AG04449 (cell line): ENCODE results near the gene TAF10.

Experiments
- CTCF ChIA-PET: fragments of 350-600 bp; formaldehyde crosslinking; extraction: SDS; loops from one replicate; lab custom pipeline; 2021; ENCODE audit warnings: antibody characterized with exemption; lab: Yijun Ruan, JAX
- POLR2A ChIA-PET: fragments of 400-600, 350-600 bp; formaldehyde crosslinking; extraction: SDS; loops from one replicate; lab custom pipeline; 2020; ENCODE audit warnings: antibody characterized with exemption, inconsistent platforms; lab: Yijun Ruan, JAX
- DNase-seq: peaks from one replicate; pipeline ENCODE4 v3.0.0-alpha.2; 2010; ENCODE audit warnings: low read depth, low spot score
- H3K4me3 ChIP-seq: 2 replicates; pipeline ENCODE4 v1.5.1; 2011; ENCODE audit warnings: low read depth, mild to moderate bottlenecking, control low read depth, low read length
- TF ChIP-seq, protein P1 (sequence below): IDR thresholded peaks from one replicate; pipeline ENCODE4 v1.5.1; 2011; ENCODE audit warnings: mild to moderate bottlenecking, moderate library complexity, low read length, control low read depth, inconsistent platforms; ENCODE audit not compliant: insufficient read depth; ENCODE audit errors: missing control alignments

Gene TAF10

DNA sequence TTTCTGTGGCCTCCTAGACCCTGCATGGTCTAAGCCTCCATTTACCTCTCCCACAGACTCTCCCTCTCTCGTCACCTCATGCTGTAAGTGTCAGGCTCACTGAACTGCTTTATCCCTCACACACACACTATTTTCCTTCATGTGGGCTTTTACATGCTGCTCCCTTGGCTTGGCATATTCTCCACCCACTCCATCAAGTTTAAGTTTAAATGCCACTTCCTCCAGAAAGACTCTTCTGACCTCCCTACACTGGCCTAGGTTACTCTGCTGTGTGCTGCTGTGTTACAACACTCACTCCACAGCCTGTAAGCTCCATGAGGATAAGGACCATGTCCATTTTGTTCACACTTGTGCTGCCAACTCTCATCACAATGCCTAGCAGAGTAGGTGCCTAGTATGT lies 41.1 kb upstream of the TAF10 start:
- ChIA-PET CTCF (interaction anchor here (1.6 to 2.0 kb wide), 4 partner anchors 15 to 122 kb away, joined by 3 to 6 read pairs (median 4); partner anchors contain the start of genes MRPL17 and TPP1), POLR2A (no interaction called here)
- DNase-seq: no peak
- TF ChIP-seq, protein P1, sequence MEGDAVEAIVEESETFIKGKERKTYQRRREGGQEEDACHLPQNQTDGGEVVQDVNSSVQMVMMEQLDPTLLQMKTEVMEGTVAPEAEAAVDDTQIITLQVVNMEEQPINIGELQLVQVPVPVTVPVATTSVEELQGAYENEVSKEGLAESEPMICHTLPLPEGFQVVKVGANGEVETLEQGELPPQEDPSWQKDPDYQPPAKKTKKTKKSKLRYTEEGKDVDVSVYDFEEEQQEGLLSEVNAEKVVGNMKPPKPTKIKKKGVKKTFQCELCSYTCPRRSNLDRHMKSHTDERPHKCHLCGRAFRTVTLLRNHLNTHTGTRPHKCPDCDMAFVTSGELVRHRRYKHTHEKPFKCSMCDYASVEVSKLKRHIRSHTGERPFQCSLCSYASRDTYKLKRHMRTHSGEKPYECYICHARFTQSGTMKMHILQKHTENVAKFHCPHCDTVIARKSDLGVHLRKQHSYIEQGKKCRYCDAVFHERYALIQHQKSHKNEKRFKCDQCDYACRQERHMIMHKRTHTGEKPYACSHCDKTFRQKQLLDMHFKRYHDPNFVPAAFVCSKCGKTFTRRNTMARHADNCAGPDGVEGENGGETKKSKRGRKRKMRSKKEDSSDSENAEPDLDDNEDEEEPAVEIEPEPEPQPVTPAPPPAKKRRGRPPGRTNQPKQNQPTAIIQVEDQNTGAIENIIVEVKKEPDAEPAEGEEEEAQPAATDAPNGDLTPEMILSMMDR: no peak
- H3K4me3 ChIP-seq: no peak overlapping the region

DNA sequence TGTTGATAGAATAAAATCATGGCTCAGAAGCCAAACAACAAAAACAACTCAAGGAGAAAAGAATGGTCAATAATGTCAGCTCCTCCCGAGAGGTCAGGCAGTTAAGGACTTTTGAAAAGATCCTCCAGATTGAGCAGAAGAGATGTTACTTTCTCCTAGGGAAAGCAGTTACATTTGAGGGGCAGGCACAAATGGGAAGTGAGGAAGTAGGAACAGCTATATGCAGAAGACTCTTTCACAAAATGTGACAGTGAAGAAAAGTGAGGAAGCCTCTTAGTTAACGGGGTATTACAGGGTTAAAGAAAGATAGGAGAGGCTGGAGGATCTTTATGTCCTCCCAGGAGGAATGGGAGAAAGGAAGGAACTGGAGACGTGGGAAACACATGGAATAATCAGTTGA lies 40.2 kb upstream of the TAF10 start:
- CTCF ChIA-PET: interaction anchor here (1.6 to 2.0 kb wide), 3 partner anchors 32 to 121 kb away, joined by 3 to 4 read pairs (median 4); partner anchors contain the start of genes MRPL17 and TPP1

DNA sequence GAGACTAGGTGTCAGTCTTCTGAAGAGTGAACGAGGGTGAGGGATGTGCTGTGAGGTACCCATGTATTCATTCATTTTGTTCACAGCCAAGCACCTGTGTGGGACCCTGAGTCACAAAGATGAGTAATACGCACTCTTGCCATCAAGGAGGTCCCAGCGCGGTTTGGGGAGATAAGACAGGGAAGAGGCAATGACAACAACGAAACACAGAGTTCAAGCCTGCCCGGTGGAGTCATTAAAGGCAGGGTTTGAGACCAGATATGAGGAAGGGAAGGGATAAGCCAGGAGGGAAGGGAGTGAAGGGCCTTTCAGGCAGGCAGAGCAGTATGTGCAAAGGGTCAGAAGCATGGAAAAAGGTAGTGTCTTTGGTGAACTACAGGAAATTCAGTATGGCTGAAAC lies 39.0 kb upstream of the TAF10 start:
- H3K4me3 ChIP-seq: no peak overlapping the region
- ChIA-PET POLR2A (no interaction called here), CTCF (no interaction called here)
- no peak for DNase-seq
- TF ChIP-seq, protein P1: no peak

More for the DNA sequence above, 40.2 kb upstream of the TAF10 start:
- POLR2A ChIA-PET: no interaction called here
- no peak for DNase-seq
- TF ChIP-seq, protein P1: no peak
- no peak overlapping the region for H3K4me3 ChIP-seq

DNA sequence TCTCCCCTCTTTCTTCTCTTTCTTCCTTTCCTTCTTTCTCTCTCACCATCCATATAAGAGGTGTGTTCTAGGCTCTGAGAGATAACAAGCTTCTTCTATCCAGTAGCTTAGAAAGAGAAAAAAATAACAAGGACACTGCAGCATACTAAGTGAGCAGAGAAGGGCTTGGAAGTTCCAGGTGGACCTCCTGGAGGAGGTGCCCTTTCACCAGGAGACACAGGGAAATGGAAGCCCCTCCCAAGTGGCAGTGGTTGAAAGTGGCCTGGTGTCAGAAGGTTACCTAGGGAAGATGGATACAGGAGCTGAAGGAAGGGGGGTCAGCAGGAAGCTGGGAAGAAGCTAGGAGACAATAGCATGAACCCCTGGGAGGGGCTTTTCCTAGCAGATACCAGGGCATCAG lies 38.1 kb upstream of the TAF10 start:
- ChIA-PET CTCF (interaction anchor here (0.9 to 1.4 kb wide), 4 partner anchors 19 to 272 kb away, joined by 3 to 6 read pairs (median 4); no protein-coding TSS in a partner anchor), POLR2A (no interaction called here)
- TF ChIP-seq, protein P1: no peak
- DNase-seq: no peak
- H3K4me3 ChIP-seq: no peak overlapping the region

DNA sequence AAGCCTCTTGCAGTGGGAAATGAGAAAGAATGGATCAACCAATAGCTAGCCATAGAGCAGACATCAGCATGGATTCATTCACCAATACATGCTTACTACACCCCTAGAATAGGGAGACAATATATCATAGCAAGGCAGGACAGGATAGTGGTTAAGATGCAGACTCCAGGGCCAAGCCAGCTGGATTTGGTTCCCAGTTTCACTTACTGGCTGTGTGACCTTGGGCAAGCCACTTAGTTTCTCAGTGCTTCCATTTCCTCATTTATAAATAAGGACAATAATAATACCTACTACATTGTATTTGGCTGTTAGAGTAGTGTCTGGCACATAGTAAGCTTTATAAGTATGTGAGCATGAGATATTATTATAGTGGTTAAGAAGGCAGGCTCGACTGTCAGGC lies 36.5 kb upstream of the TAF10 start:
- DNase-seq: no peak
- TF ChIP-seq, protein P1: no peak
- POLR2A ChIA-PET: no interaction called here
- CTCF ChIA-PET: no interaction called here
- no peak overlapping the region for H3K4me3 ChIP-seq

DNA sequence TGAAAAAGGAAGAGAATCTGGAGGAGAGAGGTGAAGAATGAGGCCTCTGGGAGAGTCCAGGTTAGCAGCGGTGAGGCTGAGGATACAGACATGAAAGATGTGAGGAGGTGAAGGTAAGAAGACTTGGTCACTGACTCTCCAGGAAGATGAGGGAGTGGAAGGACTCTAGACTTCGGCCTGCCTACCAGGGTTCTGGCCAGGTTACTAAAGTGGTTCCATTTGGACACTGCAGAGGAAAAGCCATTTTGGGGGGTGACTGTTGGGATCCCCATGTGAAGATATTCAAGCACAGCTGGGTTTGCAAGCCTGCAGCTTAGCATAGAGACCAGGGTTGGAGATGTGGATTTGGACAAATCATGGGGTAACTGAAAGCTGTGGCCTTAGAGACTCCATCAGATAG lies 35.8 kb upstream of the TAF10 start:
- POLR2A ChIA-PET: interaction anchor here (0.6 to 1.4 kb wide), 2 partner anchors 12 to 36 kb away, joined by 3 to 4 read pairs; partner anchors contain the start of gene TAF10
- TF ChIP-seq, protein P1: no peak
- CTCF ChIA-PET: interaction anchor here (1.1 to 1.9 kb wide), 3 partner anchors 8 to 21 kb away, joined by 3 to 5 read pairs (median 5); partner anchors contain the start of gene DCHS1
- no peak for DNase-seq
- no peak overlapping the region for H3K4me3 ChIP-seq
